ENCODE measurements around the gene ZNF343.

The ZNF343 gene

DNA sequence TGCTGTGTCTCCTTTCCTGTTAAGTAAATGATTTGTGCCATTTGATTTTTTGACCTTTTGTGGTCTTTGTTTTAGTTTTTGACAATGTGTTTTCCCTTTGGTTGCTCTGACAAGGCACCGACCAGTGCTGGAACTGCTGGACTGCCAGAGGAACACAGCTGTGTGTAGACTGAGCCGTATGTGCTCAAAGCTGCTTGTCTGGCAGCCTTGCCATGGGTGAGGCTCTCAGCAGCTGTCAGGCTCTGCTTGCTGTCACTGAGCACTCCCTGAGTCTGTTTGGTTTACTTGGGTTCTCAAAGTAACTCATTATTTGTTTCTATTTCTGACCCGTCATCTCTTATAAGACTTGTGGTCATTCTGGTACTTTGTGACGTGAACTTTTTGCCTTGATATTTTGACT, 23.1 kb downstream of the ZNF343 start:
- no peaks in the 10 kb centered on the region for H3K27me3 ChIP-seq (ENCODE audit: insufficient read depth, low read length)
- no peak overlapping the region for H3K4me2 ChIP-seq (ENCODE audit: low read length)
- no peaks in the 10 kb centered on the region for H3K4me1 ChIP-seq (ENCODE audit: insufficient read depth, low read length, severe bottlenecking)
- no peaks in the 10 kb centered on the region for H4K20me1 ChIP-seq (ENCODE audit: insufficient read depth, low read length)
- no peaks in the 10 kb centered on the region for H3F3A ChIP-seq (ENCODE audit: insufficient read depth, low read length)
- no peak overlapping the region for H3K9ac ChIP-seq (ENCODE audit: low read length)
- no peak for TF ChIP-seq EZH2 (IDR thresholded peaks at IDR 0.05; ENCODE audit: borderline replicate concordance, low read length)
- TF ChIP-seq, protein P1, sequence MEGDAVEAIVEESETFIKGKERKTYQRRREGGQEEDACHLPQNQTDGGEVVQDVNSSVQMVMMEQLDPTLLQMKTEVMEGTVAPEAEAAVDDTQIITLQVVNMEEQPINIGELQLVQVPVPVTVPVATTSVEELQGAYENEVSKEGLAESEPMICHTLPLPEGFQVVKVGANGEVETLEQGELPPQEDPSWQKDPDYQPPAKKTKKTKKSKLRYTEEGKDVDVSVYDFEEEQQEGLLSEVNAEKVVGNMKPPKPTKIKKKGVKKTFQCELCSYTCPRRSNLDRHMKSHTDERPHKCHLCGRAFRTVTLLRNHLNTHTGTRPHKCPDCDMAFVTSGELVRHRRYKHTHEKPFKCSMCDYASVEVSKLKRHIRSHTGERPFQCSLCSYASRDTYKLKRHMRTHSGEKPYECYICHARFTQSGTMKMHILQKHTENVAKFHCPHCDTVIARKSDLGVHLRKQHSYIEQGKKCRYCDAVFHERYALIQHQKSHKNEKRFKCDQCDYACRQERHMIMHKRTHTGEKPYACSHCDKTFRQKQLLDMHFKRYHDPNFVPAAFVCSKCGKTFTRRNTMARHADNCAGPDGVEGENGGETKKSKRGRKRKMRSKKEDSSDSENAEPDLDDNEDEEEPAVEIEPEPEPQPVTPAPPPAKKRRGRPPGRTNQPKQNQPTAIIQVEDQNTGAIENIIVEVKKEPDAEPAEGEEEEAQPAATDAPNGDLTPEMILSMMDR (IDR thresholded peaks at IDR 0.05; ENCODE audit: low read length): no peak
- H3K27ac ChIP-seq (ENCODE audit: low read depth, low read length, poor library complexity, severe bottlenecking): no peak overlapping the region
- H3K9me2 ChIP-seq (ENCODE audit: low read depth, low read length): no peaks in the 10 kb centered on the region
- peaks cover 5% of the 10 kb centered on the region; the same call in 1 of the 2 replicates for H3K9me3 ChIP-seq (ENCODE audit: low read length)
- peaks cover 77% of the 10 kb centered on the region for H3K36me3 ChIP-seq (ENCODE audit: insufficient read depth, low read length)
- no peak overlapping the region for H2AFZ ChIP-seq (ENCODE audit: low read length)
- no peaks in the 10 kb centered on the region for H3K79me2 ChIP-seq (ENCODE audit: insufficient read depth, low read length)
- no peak overlapping the region for H3K4me3 ChIP-seq (ENCODE audit: low read depth, low read length, poor library complexity, severe bottlenecking)

DNA sequence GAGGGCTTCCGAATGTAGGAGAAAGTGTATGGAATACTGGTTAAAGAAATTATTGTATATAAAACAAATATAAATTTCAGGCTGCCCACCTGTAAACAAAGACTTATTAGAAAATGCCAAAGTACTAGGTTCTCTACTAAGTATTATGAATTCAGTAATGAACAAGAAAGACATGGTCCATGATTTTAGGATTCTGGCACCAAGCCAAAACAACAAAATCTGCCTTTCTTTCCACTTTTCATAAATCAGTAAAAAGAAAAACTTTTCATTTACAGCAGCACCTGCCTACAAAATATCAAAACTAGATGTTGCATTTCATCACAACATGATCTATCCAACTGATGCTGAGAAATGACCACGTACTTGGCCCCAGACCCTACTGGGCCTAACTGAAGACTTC, 23.6 kb downstream of the ZNF343 start:
- TF ChIP-seq, protein P1 (IDR thresholded peaks at IDR 0.05; ENCODE audit: low read length): no peak
- no peak for TF ChIP-seq EZH2 (IDR thresholded peaks at IDR 0.05; ENCODE audit: borderline replicate concordance, low read length)
- no peak overlapping the region for H3K9ac ChIP-seq (ENCODE audit: low read length)
- H3K79me2 ChIP-seq (ENCODE audit: insufficient read depth, low read length): no peaks in the 10 kb centered on the region
- H3K9me2 ChIP-seq (ENCODE audit: low read depth, low read length): no peaks in the 10 kb centered on the region
- no peak overlapping the region for H2AFZ ChIP-seq (ENCODE audit: low read length)
- no peaks in the 10 kb centered on the region for H3K27me3 ChIP-seq (ENCODE audit: insufficient read depth, low read length)
- no peak overlapping the region for H3K4me3 ChIP-seq (ENCODE audit: low read depth, low read length, poor library complexity, severe bottlenecking)
- no peaks in the 10 kb centered on the region for H3F3A ChIP-seq (ENCODE audit: insufficient read depth, low read length)
- peaks cover 9% of the 10 kb centered on the region; the same call in 1 of the 2 replicates for H3K9me3 ChIP-seq (ENCODE audit: low read length)
- H3K27ac ChIP-seq (ENCODE audit: low read depth, low read length, poor library complexity, severe bottlenecking): no peak overlapping the region
- peaks cover 78% of the 10 kb centered on the region for H3K36me3 ChIP-seq (ENCODE audit: insufficient read depth, low read length)
- no peak overlapping the region for H3K4me2 ChIP-seq (ENCODE audit: low read length)
- no peaks in the 10 kb centered on the region for H4K20me1 ChIP-seq (ENCODE audit: insufficient read depth, low read length)
- no peaks in the 10 kb centered on the region for H3K4me1 ChIP-seq (ENCODE audit: insufficient read depth, low read length, severe bottlenecking)

DNA sequence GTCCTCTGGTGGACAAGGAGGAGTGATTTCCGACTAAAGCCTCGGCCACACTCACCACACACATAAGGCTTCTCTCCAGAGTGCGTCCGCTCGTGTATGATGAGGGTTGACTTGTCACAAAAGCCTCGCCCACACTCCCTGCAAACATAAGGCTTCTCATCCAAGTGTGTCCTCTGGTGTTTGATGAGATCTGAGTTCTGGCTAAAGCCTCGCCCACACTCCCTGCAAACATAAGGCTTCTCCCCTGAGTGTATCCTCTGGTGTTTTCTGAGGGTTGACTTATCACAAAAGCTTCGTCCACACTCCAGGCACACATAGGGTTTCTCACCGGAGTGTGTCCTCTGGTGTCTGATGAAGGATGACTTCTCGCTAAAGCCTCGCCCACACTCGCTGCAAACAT, 25.2 kb downstream of the ZNF343 start:
- no peaks in the 10 kb centered on the region for H3K4me1 ChIP-seq (ENCODE audit: insufficient read depth, low read length, severe bottlenecking)
- peaks cover 9% of the 10 kb centered on the region; the same call in 1 of the 2 replicates for H3K9me3 ChIP-seq (ENCODE audit: low read length)
- H3K9me2 ChIP-seq (ENCODE audit: low read depth, low read length): no peaks in the 10 kb centered on the region
- TF ChIP-seq, protein P1 (IDR thresholded peaks at IDR 0.05; ENCODE audit: low read length): no peak
- no peak for TF ChIP-seq EZH2 (IDR thresholded peaks at IDR 0.05; ENCODE audit: borderline replicate concordance, low read length)
- no peak overlapping the region for H3K27ac ChIP-seq (ENCODE audit: low read depth, low read length, poor library complexity, severe bottlenecking)
- no peaks in the 10 kb centered on the region for H3F3A ChIP-seq (ENCODE audit: insufficient read depth, low read length)
- no peak overlapping the region for H2AFZ ChIP-seq (ENCODE audit: low read length)
- no peak overlapping the region for H3K4me3 ChIP-seq (ENCODE audit: low read depth, low read length, poor library complexity, severe bottlenecking)
- no peaks in the 10 kb centered on the region for H3K27me3 ChIP-seq (ENCODE audit: insufficient read depth, low read length)
- H3K79me2 ChIP-seq (ENCODE audit: insufficient read depth, low read length): no peaks in the 10 kb centered on the region
- H3K9ac ChIP-seq (ENCODE audit: low read length): no peak overlapping the region
- no peak overlapping the region for H3K4me2 ChIP-seq (ENCODE audit: low read length)
- H3K36me3 ChIP-seq (ENCODE audit: insufficient read depth, low read length): peaks cover 74% of the 10 kb centered on the region
- H4K20me1 ChIP-seq (ENCODE audit: insufficient read depth, low read length): no peaks in the 10 kb centered on the region

Measured in OCI-LY1 (cell line).